Measurements from ENCODE around the gene AIPL1.

DNA sequence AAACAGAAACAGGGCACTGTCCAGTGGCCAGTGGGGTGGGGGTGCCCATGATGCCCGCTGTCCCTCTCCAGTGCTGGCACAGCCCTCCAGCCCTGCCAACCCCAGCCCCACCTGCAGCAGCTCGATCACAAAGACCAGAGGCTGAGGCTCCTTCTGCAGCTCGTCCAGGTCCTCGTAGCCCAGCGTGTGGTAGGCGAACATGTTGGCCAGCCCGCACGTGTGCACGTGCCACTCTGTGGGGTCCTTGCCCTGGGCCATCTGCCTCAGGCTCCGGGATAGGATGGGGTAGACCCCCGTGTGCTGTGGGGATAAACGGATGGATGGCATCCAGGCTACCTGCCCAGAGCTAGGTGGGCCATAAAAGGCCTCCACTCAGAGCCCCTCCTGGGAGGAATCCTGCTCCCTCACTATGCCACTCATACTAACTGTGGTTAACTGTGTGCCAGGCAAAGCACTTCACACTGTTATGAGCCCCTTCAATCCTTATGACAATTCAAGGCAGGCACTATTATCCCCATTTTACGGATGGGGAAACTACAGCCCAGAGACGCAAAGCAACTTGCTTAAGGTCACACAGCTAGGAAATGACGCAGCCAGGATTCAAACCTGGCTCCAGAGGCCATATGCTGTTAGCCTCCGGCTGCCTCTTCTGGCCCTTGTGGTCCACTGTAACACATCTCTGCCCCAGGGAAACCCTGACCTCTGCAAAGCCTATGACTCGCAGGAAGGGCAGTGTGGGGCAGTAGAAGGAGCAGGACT, 6.5 kb downstream of the AIPL1 start:
- TF ChIP-seq, protein P1, sequence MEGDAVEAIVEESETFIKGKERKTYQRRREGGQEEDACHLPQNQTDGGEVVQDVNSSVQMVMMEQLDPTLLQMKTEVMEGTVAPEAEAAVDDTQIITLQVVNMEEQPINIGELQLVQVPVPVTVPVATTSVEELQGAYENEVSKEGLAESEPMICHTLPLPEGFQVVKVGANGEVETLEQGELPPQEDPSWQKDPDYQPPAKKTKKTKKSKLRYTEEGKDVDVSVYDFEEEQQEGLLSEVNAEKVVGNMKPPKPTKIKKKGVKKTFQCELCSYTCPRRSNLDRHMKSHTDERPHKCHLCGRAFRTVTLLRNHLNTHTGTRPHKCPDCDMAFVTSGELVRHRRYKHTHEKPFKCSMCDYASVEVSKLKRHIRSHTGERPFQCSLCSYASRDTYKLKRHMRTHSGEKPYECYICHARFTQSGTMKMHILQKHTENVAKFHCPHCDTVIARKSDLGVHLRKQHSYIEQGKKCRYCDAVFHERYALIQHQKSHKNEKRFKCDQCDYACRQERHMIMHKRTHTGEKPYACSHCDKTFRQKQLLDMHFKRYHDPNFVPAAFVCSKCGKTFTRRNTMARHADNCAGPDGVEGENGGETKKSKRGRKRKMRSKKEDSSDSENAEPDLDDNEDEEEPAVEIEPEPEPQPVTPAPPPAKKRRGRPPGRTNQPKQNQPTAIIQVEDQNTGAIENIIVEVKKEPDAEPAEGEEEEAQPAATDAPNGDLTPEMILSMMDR (conservative IDR thresholded peaks at IDR 0.05; ENCODE audit: low read length), result no peak
- TF ChIP-seq EZH2phosphoT487 (IDR thresholded peaks at IDR 0.05; ENCODE audit: borderline replicate concordance, low read depth, low read length), result no peak
